ENCODE results near the gene STX19. TPM values are rescaled to one million over a fixed set of nuclear protein-coding genes. Genes with fewer than 3 reads are reported as not detected.

The STX19 gene
- total and polyA plus RNA-seq, 2 of the 13 experiments (the other 11 are each of a cell fraction or from before 2014, with no cell fraction given) = not detected

DNA sequence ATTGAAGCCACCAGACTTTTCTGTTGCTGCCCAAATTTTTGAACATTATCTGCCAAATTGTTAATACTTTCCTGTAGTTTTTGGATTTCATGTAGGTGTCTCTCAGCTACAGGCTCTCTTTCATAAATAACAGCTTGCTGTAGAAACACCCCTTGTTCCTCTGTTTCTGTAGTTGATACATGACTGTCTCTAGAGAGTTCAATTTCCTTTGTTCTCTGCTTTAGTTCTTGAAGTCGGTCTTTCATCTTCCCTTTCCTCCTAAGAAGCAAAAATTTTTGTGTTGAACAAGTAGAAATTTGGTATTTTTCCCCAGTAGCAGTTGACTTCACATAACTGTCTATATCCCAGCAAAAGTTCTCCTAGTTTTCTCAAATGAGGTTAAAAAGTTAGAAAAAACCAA lies 13.4 kb downstream of the STX19 start (continued):
- TF ChIP-seq, protein P1, sequence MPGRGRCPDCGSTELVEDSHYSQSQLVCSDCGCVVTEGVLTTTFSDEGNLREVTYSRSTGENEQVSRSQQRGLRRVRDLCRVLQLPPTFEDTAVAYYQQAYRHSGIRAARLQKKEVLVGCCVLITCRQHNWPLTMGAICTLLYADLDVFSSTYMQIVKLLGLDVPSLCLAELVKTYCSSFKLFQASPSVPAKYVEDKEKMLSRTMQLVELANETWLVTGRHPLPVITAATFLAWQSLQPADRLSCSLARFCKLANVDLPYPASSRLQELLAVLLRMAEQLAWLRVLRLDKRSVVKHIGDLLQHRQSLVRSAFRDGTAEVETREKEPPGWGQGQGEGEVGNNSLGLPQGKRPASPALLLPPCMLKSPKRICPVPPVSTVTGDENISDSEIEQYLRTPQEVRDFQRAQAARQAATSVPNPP (CRISPR knock-in tag; IDR thresholded peaks at IDR 0.05) = no peak
- TF ChIP-seq ZNF33B (CRISPR knock-in tag; IDR thresholded peaks at IDR 0.05) (no peak), SMARCC2 (IDR thresholded peaks at IDR 0.05) (no peak)

DNA sequence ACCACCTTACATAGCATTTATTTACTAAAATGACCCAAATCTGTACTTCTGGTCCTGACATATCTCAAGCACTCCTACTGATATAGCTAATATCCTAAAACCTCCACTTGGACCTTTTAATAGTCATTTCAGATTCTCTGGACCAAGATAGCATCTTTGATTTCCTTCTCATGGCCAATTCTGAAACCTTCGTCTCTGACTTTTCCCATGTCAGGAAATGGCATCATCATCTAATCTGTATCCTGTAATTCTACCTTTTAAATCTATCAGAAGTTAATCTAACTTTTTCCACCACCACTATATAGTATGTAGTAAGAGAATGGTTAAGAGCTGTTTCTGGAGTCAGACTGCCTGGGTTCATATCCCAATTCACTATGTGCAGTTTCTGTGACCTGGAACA lies 16.2 kb downstream of the STX19 start:
- no peaks in the 10 kb centered on the region for H4K20me1 ChIP-seq (ENCODE audit: insufficient read depth, low read length)
- intact Hi-C loops (cut with micrococcal nuclease; ENCODE audit: unreplicated experiment) (no loop called here), in situ Hi-C loops (cut with HindIII; ENCODE audit: extremely low pct_ligation_motif_present, low pct_unique_long_range_greater_than_20kb) (no loop called here)
- DNase-seq (ENCODE audit: low spot score) (no peak), FAIRE-seq (no peak), ATAC-seq (no peak)
- H3K36me3 ChIP-seq (replicated peaks in 1 of 2; ENCODE audit: control insufficient read depth in 1 of 2, insufficient read depth in 2 of 2, low read length in 2 of 2) = no peaks in the 10 kb centered on the region
- no peaks in the 10 kb centered on the region for H3K27me3 ChIP-seq (ENCODE audit: control insufficient read depth in 1 of 2, insufficient read depth in 2 of 2, low read length in 2 of 2)
- no TSS peak for BruUV-seq (replicated peaks)
- no peak overlapping the region for H3K4me3 ChIP-seq (replicated peaks in 1 of 3; ENCODE audit: insufficient read depth in 1 of 3, low read depth in 2 of 3, low read length in 3 of 3)
- TF ChIP-seq, protein P2, sequence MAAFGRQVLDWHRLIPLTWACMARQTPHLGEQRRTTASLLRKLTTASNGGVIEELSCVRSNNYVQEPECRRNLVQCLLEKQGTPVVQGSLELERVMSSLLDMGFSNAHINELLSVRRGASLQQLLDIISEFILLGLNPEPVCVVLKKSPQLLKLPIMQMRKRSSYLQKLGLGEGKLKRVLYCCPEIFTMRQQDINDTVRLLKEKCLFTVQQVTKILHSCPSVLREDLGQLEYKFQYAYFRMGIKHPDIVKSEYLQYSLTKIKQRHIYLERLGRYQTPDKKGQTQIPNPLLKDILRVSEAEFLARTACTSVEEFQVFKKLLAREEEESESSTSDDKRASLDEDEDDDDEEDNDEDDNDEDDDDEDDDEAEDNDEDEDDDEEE (CRISPR knock-in tag; IDR thresholded peaks at IDR 0.05) = no peak
- TF ChIP-seq FLYWCH1 (CRISPR knock-in tag; IDR thresholded peaks at IDR 0.05) = no peak
- TF ChIP-seq CHD2 (IDR thresholded peaks at IDR 0.05; ENCODE audit: low read depth, low read length) = no peak
- H3K4me2 ChIP-seq (ENCODE audit: low read depth, low read length) = no peak overlapping the region
- no peaks in the 10 kb centered on the region for H3K79me2 ChIP-seq (ENCODE audit: insufficient read depth, low read length)
- no peak overlapping the region for H3K9ac ChIP-seq (ENCODE audit: insufficient read depth, low read depth, low read length)
- H3K4me1 ChIP-seq (ENCODE audit: insufficient read depth, low read length) = no peaks in the 10 kb centered on the region
- CTCF ChIA-PET (ENCODE audit: low intra/inter-chr PET ratio, low total read pairs) = no interaction called here
- no peak overlapping the region for H3K27ac ChIP-seq (ENCODE audit: extremely low read length, insufficient read depth, low read length)
- H3K9me3 ChIP-seq (ENCODE audit: low read length) = no peaks in the 10 kb centered on the region
- POLR2A ChIA-PET = no interaction called here
- H2AFZ ChIP-seq (ENCODE audit: low read length) = no peak overlapping the region
- WGBS (ENCODE audit: low lambda C conversion rate) = 100% methylated on average over 1 of the region's 1 CpG
